GM12891 (cell line): Measurements from ENCODE around the gene ASTL.

ENCODE experiments used
- POLR2A ChIP-seq: IDR thresholded peaks from 2 replicates; pipeline ENCODE4 v1.6.1; 2011; ENCODE audit warnings: low read depth, low read length, control low read depth
- POLR2AphosphoS5 ChIP-seq: IDR thresholded peaks from 2 replicates; pipeline ENCODE4 v1.6.1; 2011; ENCODE audit warnings: low read depth, low read length, control low read depth
- POU2F2 ChIP-seq: IDR thresholded peaks from 2 replicates; pipeline ENCODE4 v1.6.1; 2011; ENCODE audit warnings: low read depth, mild to moderate bottlenecking, control low read depth, low read length, moderate library complexity
- TAF1 ChIP-seq: IDR thresholded peaks from 2 replicates; pipeline ENCODE4 v1.6.1; 2011; ENCODE audit warnings: low read depth, low read length, control low read depth

- TF ChIP-seq POU2F2, result no peak
- TF ChIP-seq POLR2A, result no peak; the same call in 1 of the 2 replicates
- no peak for TF ChIP-seq POLR2AphosphoS5
- no peak for TF ChIP-seq TAF1
These were observed 18.9 kb downstream of the ASTL start for GRCh38 chr2:96119389-96119751.
